ENCODE data around the gene TBCD.

Gene TBCD

DNA sequence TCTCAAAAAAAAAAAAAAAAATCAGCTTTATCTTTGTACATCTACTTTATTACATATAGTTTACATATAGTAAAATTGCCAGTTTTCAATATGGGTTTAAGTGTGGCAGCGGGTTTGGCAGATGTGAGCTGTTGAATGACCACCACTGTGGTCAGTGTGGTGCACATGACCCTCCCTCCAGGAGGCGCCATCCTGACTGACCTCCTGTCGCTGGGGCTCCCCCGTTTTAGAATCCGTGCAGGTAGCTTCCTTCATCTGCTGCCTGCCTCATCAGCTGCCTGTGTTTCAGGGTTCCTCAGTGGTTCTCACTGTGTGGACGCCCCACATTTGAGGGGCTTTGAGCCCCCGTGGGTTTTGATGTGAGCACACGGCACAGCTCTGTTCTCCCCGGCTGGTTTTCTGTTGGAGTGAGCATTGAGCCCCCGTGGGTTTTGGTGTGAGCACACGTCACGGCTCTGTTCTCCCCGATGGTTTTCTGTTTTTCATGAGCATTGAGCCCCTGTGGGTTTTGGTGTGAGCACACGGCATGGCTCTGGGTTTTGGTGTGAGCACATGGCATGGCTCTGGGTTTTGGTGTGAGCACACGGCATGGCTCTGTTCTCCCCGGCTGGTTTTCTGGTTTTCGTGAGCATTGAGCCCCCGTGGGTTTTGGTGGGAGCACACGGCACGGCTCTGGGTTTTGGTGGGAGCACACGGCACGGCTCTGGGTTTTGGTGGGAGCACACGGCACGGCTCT is 145.8 kb downstream of the TBCD start:
- no peak overlapping the region for H2BK15ac ChIP-seq (ENCODE audit: low read length)
- no peak overlapping the region for H3K9ac ChIP-seq (ENCODE audit: low read depth, low read length, poor library complexity)
- no peak overlapping the region for H2BK120ac ChIP-seq (ENCODE audit: low read depth, low read length)
- no peak overlapping the region for H3K4ac ChIP-seq (ENCODE audit: low read length)
- DNase-seq (ENCODE audit: low spot score), result no peak
- WGBS, 2 donors (ENCODE audit: extremely low coverage in 2 of 2, insufficient read length in 2 of 2, insufficient replicate concordance in 1 of 2), result no CpG with 5 or more reads among the region's 24 CpGs
- H3K4me2 ChIP-seq (ENCODE audit: insufficient read depth, low read length, poor library complexity, severe bottlenecking), result no peak overlapping the region
- no peak overlapping the region for H3K18ac ChIP-seq (ENCODE audit: low read length)
- H2BK5ac ChIP-seq (ENCODE audit: low read length), result no peak overlapping the region
- H4K91ac ChIP-seq (ENCODE audit: low read depth, low read length, poor library complexity), result no peak overlapping the region
- H3K36me3 ChIP-seq (replicated peaks in 1 of 2; ENCODE audit: control insufficient read depth in 2 of 2, insufficient read depth in 2 of 2, low read length in 2 of 2), result peaks cover 25 to 81% of the 10 kb centered on the region in 2 donors
- H3K4me1 ChIP-seq (ENCODE audit: control insufficient read depth in 2 of 2, insufficient read depth in 1 of 2, low read depth in 1 of 2, low read length in 2 of 2), result no peaks in the 10 kb centered on the region
- H4K8ac ChIP-seq (ENCODE audit: low read depth, low read length), result no peak overlapping the region
- H3K79me1 ChIP-seq (ENCODE audit: low read depth, low read length), result peaks cover 16% of the 10 kb centered on the region
- H3K23ac ChIP-seq (ENCODE audit: low read depth, low read length, poor library complexity), result no peak overlapping the region
- no peak overlapping the region for H3K27ac ChIP-seq (replicated peaks; ENCODE audit: low read length)
- no peak overlapping the region for H2BK12ac ChIP-seq (ENCODE audit: low read length)
- H3K4me3 ChIP-seq (ENCODE audit: low read length in 2 of 2), result no peak overlapping the region
- no peaks in the 10 kb centered on the region for H3K27me3 ChIP-seq (ENCODE audit: control insufficient read depth in 3 of 3, insufficient read depth in 3 of 3, low read depth in 1 of 3, low read length in 3 of 3)
- no peak overlapping the region for H2AFZ ChIP-seq (ENCODE audit: low read length)
- no peak overlapping the region for H3K14ac ChIP-seq (ENCODE audit: low read length)
- H3K9me3 ChIP-seq (replicated peaks in 1 of 2; ENCODE audit: control insufficient read depth in 2 of 2, insufficient read depth in 1 of 2, low read depth in 1 of 2, low read length in 2 of 2), result peaks cover 0 to 3% of the 10 kb centered on the region in 2 donors
- H2AK5ac ChIP-seq (ENCODE audit: low read depth, low read length), result no peak overlapping the region

DNA sequence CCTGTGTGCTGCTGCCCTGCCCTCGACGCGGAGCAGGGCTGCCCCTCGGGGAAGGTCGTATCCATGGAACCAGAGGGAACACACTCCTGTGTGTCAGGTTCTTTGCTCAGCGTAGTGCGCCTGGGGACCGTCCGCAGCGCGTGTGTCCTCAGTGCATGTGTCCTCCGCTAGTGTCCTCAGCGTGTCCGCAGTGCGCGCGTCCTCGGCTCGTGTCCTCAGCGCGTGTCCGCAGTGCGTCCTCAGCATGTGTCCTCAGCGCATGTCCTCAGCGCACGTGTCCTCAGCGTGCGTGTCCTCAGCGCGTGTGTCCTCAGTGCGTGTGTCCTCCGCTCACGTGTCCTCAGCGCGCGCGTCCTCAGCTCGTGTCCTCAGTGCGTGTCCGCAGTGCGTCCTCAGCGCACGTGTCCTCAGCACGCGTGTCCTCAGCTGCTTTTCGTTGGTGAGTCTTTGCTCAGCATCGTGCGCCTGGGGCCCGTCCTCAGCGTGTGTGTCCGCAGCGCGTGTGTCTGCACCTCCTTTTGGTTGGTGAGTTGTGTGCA is 147.2 kb downstream of the TBCD start:
- peak overlapping the region; percentile 41 for H3K18ac ChIP-seq (ENCODE audit: low read length)
- H3K36me3 ChIP-seq (replicated peaks in 1 of 2; ENCODE audit: control insufficient read depth in 2 of 2, insufficient read depth in 2 of 2, low read length in 2 of 2), result peaks cover 27 to 81% of the 10 kb centered on the region in 2 donors
- H3K27ac ChIP-seq (replicated peaks; ENCODE audit: low read length), result no peak overlapping the region
- peaks cover 14% of the 10 kb centered on the region for H3K79me1 ChIP-seq (ENCODE audit: low read depth, low read length)
- no peak overlapping the region for H4K91ac ChIP-seq (ENCODE audit: low read depth, low read length, poor library complexity)
- H3K4me2 ChIP-seq (ENCODE audit: insufficient read depth, low read length, poor library complexity, severe bottlenecking), result no peak overlapping the region
- no peak overlapping the region for H2BK120ac ChIP-seq (ENCODE audit: low read depth, low read length)
- no peak overlapping the region for H2AFZ ChIP-seq (ENCODE audit: low read length)
- H3K14ac ChIP-seq (ENCODE audit: low read length), result peak overlapping the region; percentile 100
- peak overlapping the region; percentile 60 for H3K9ac ChIP-seq (ENCODE audit: low read depth, low read length, poor library complexity)
- H3K9me3 ChIP-seq (replicated peaks in 1 of 2; ENCODE audit: control insufficient read depth in 2 of 2, insufficient read depth in 1 of 2, low read depth in 1 of 2, low read length in 2 of 2), result peaks cover 0 to 3% of the 10 kb centered on the region in 2 donors
- no CpG with 5 or more reads among the region's 53 CpGs for WGBS, 2 donors (ENCODE audit: extremely low coverage in 2 of 2, insufficient read length in 2 of 2, insufficient replicate concordance in 1 of 2)
- DNase-seq (ENCODE audit: low spot score), result no peak
- peak overlapping the region; percentile 95 for H2BK12ac ChIP-seq (ENCODE audit: low read length)
- H3K27me3 ChIP-seq (ENCODE audit: control insufficient read depth in 3 of 3, insufficient read depth in 3 of 3, low read depth in 1 of 3, low read length in 3 of 3), result no peaks in the 10 kb centered on the region
- H3K4me1 ChIP-seq (ENCODE audit: control insufficient read depth in 2 of 2, insufficient read depth in 1 of 2, low read depth in 1 of 2, low read length in 2 of 2), result no peaks in the 10 kb centered on the region
- H2AK5ac ChIP-seq (ENCODE audit: low read depth, low read length), result no peak overlapping the region
- peak overlapping the region; percentile 95 for H3K23ac ChIP-seq (ENCODE audit: low read depth, low read length, poor library complexity)
- H3K4me3 ChIP-seq (ENCODE audit: low read length in 2 of 2), result peak overlapping the region in 1 of 2 donors; percentile 28
- H4K8ac ChIP-seq (ENCODE audit: low read depth, low read length), result no peak overlapping the region
- H2BK15ac ChIP-seq (ENCODE audit: low read length), result no peak overlapping the region
- H2BK5ac ChIP-seq (ENCODE audit: low read length), result no peak overlapping the region
- H3K4ac ChIP-seq (ENCODE audit: low read length), result no peak overlapping the region

GRCh38 chr17:82899941-82900340 is 148.1 kb downstream of the TBCD start:
- no peak overlapping the region for H4K91ac ChIP-seq (ENCODE audit: low read depth, low read length, poor library complexity)
- H3K79me1 ChIP-seq (ENCODE audit: low read depth, low read length), result peaks cover 14% of the 10 kb centered on the region
- H2AFZ ChIP-seq (ENCODE audit: low read length), result no peak overlapping the region
- H2BK15ac ChIP-seq (ENCODE audit: low read length), result no peak overlapping the region
- H3K4me1 ChIP-seq (ENCODE audit: control insufficient read depth in 2 of 2, insufficient read depth in 1 of 2, low read depth in 1 of 2, low read length in 2 of 2), result no peaks in the 10 kb centered on the region
- no peak overlapping the region for H4K8ac ChIP-seq (ENCODE audit: low read depth, low read length)
- no peak for DNase-seq (ENCODE audit: low spot score)
- H2BK5ac ChIP-seq (ENCODE audit: low read length), result no peak overlapping the region
- peaks cover 33 to 82% of the 10 kb centered on the region in 2 donors for H3K36me3 ChIP-seq (replicated peaks in 1 of 2; ENCODE audit: control insufficient read depth in 2 of 2, insufficient read depth in 2 of 2, low read length in 2 of 2)
- no peak overlapping the region for H3K4me2 ChIP-seq (ENCODE audit: insufficient read depth, low read length, poor library complexity, severe bottlenecking)
- no peak overlapping the region for H3K27ac ChIP-seq (replicated peaks; ENCODE audit: low read length)
- H2BK120ac ChIP-seq (ENCODE audit: low read depth, low read length), result no peak overlapping the region
- no peak overlapping the region for H3K4ac ChIP-seq (ENCODE audit: low read length)
- no peak overlapping the region for H2BK12ac ChIP-seq (ENCODE audit: low read length)
- WGBS, 2 donors (ENCODE audit: extremely low coverage in 2 of 2, insufficient read length in 2 of 2, insufficient replicate concordance in 1 of 2), result no CpG with 5 or more reads among the region's 7 CpGs
- H2AK5ac ChIP-seq (ENCODE audit: low read depth, low read length), result no peak overlapping the region
- no peak overlapping the region for H3K14ac ChIP-seq (ENCODE audit: low read length)
- H3K18ac ChIP-seq (ENCODE audit: low read length), result no peak overlapping the region
- H3K23ac ChIP-seq (ENCODE audit: low read depth, low read length, poor library complexity), result no peak overlapping the region
- H3K4me3 ChIP-seq (ENCODE audit: low read length in 2 of 2), result peak overlapping the region in 1 of 2 donors; percentile 4
- no peaks in the 10 kb centered on the region for H3K27me3 ChIP-seq (ENCODE audit: control insufficient read depth in 3 of 3, insufficient read depth in 3 of 3, low read depth in 1 of 3, low read length in 3 of 3)
- no peak overlapping the region for H3K9ac ChIP-seq (ENCODE audit: low read depth, low read length, poor library complexity)
- peaks cover 0 to 3% of the 10 kb centered on the region in 2 donors for H3K9me3 ChIP-seq (replicated peaks in 1 of 2; ENCODE audit: control insufficient read depth in 2 of 2, insufficient read depth in 1 of 2, low read depth in 1 of 2, low read length in 2 of 2)

DNA sequence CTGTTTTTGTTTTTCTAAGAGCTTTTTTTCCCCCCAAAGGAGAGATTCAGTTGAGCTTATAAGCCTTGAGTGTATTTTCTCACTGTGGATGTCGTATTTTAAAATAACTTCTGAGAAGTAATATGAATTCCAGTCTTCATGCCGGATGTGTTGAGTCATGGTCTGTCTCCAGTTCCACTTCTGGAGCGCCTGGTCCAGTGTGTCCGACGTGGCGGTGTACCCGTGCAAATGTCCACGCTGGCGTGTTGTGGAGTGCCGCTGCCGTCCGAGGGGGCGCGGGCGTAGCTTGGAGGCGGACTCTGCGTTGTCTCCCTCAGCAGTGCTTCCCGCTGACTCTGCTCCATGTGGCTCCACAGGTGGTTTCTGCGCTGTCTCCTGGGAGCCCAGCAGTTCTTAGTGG is 148.9 kb downstream of the TBCD start:
- WGBS, 2 donors (ENCODE audit: extremely low coverage in 2 of 2, insufficient read length in 2 of 2, insufficient replicate concordance in 1 of 2), result no CpG with 5 or more reads among the region's 19 CpGs
- Histone ChIP-seq H4K91ac (ENCODE audit: low read depth, low read length, poor library complexity) (no peak overlapping the region), H3K18ac (ENCODE audit: low read length) (peak overlapping the region; percentile 38), H3K23ac (ENCODE audit: low read depth, low read length, poor library complexity) (peak overlapping the region; percentile 89), H2BK5ac (ENCODE audit: low read length) (no peak overlapping the region), H3K4me3 (ENCODE audit: low read length in 2 of 2) (no peak overlapping the region), H3K4me1 (ENCODE audit: control insufficient read depth in 2 of 2, insufficient read depth in 1 of 2, low read depth in 1 of 2, low read length in 2 of 2) (no peaks in the 10 kb centered on the region), H3K9ac (ENCODE audit: low read depth, low read length, poor library complexity) (peak overlapping the region; percentile 70), H2BK15ac (ENCODE audit: low read length) (no peak overlapping the region), H3K27ac (replicated peaks; ENCODE audit: low read length) (no peak overlapping the region), H2AK5ac (ENCODE audit: low read depth, low read length) (no peak overlapping the region), H2BK120ac (ENCODE audit: low read depth, low read length) (no peak overlapping the region), H3K36me3 (replicated peaks in 1 of 2; ENCODE audit: control insufficient read depth in 2 of 2, insufficient read depth in 2 of 2, low read length in 2 of 2) (peaks cover 32 to 78% of the 10 kb centered on the region in 2 donors), H4K8ac (ENCODE audit: low read depth, low read length) (no peak overlapping the region), H2BK12ac (ENCODE audit: low read length) (no peak overlapping the region), H3K27me3 (ENCODE audit: control insufficient read depth in 3 of 3, insufficient read depth in 3 of 3, low read depth in 1 of 3, low read length in 3 of 3) (no peaks in the 10 kb centered on the region), H2AFZ (ENCODE audit: low read length) (no peak overlapping the region), H3K79me1 (ENCODE audit: low read depth, low read length) (peaks cover 14% of the 10 kb centered on the region), H3K9me3 (replicated peaks in 1 of 2; ENCODE audit: control insufficient read depth in 2 of 2, insufficient read depth in 1 of 2, low read depth in 1 of 2, low read length in 2 of 2) (peaks cover 0 to 5% of the 10 kb centered on the region in 2 donors), H3K4me2 (ENCODE audit: insufficient read depth, low read length, poor library complexity, severe bottlenecking) (no peak overlapping the region), H3K14ac (ENCODE audit: low read length) (peak overlapping the region; percentile 82), H3K4ac (ENCODE audit: low read length) (no peak overlapping the region)
- no peak for DNase-seq (ENCODE audit: low spot score)
